Measurements from ENCODE around the gene AIF1.

- TF ChIP-seq SUZ12 (IDR thresholded peaks at IDR 0.05; ENCODE audit: extremely low read depth, insufficient read depth, insufficient read length) (no peak), YY1 (IDR thresholded peaks at IDR 0.05; ENCODE audit: insufficient read depth, insufficient read length) (no peak), ZNF274 (IDR thresholded peaks at IDR 0.05; ENCODE audit: low read depth, low read length) (no peak)
These were observed 22.6 kb upstream of the AIF1 start for GRCh38 chr6:31592396-31592771.

All from NT2/D1 (cell line).